Measurements from ENCODE around the gene PRDM15. TPM values are rescaled to one million over a fixed set of nuclear protein-coding genes. Genes with fewer than 3 reads are reported as not detected.
A peak's percentile ranks its signal among the peaks of the same experiment; 100 is the strongest.

PRDM15 gene
- total RNA-seq, 1 donor from 2014 or later: 8.0 TPM

- DNase-seq (ENCODE audit: low spot score): no peak
Observed at GRCh38 chr21:41784456-41785102, 94.6 kb downstream of the PRDM15 start.

GRCh38 chr21:41783476-41784180 is 95.5 kb downstream of the PRDM15 start:
- no peak for DNase-seq (ENCODE audit: low spot score)

GRCh38 chr21:41781050-41781410 is 98.1 kb downstream of the PRDM15 start:
- DNase-seq (ENCODE audit: low spot score): no peak

DNA sequence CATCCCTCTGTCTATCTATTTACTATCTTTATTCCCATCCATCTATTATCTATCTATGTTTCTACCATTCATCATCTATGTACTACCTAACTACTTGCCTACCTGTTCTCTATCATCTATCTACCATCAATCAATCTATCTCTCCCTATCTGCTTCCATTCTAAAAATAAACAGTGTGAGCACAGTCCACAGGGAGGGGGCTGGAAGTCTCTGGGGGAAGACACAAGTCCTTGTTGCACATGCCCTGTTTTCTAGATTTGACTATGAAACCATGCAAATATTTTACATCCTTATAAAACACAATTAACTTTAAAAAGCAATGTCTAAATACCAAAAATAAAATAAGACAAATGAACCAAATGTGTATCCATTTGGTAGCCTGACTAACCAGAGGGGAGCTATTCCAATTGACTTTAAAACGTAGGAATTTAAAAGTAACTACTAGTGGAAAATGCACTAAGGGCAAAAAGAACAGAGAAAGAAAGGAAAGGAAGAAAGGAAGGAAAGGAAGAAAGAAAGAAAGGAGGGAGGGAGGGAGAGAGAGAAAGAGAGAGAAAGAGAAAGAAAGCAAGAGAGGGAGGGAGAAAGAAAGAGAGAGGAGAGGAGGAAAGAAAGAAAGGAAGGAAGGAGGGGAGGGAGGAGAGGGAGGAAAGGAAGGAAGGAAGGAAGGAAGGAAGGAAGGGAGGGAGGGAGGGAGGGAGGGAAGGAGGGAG is 98.7 kb downstream of the PRDM15 start:
- no peak for DNase-seq (ENCODE audit: low spot score)

GRCh38 chr21:41779659-41780058 is 99.5 kb downstream of the PRDM15 start:
- DNase-seq (ENCODE audit: low spot score): no peak

GRCh38 chr21:41778930-41779600 is 100.1 kb downstream of the PRDM15 start:
- peak; percentile 39 for DNase-seq (ENCODE audit: low spot score)

GRCh38 chr21:41777951-41778815 is 101.0 kb downstream of the PRDM15 start:
- peak; percentile 91 for DNase-seq (ENCODE audit: low spot score)

GRCh38 chr21:41776778-41777177 is 102.4 kb downstream of the PRDM15 start:
- DNase-seq (ENCODE audit: low spot score): peak; percentile 5

DNA sequence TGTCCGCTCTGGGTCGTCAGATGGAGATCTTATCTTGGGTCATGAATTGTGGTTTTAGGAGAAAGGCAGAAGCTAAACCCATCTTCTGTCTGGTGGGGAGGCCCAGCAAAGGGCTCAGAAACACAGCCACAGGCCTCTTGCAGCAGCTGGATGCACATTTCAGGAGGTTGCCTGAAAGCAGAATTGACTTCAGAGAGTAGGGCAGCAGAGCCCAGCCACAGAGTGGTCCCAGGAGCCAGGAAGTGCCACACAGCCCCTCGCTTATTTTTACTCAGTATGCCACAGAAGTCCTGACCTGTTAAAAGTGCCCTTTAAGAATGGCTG is 104.0 kb downstream of the PRDM15 start:
- no peak for DNase-seq (ENCODE audit: low spot score)

- DNase-seq (ENCODE audit: low spot score): peak; percentile 60
Observed at GRCh38 chr21:41774467-41775148, 104.5 kb downstream of the PRDM15 start.

DNA sequence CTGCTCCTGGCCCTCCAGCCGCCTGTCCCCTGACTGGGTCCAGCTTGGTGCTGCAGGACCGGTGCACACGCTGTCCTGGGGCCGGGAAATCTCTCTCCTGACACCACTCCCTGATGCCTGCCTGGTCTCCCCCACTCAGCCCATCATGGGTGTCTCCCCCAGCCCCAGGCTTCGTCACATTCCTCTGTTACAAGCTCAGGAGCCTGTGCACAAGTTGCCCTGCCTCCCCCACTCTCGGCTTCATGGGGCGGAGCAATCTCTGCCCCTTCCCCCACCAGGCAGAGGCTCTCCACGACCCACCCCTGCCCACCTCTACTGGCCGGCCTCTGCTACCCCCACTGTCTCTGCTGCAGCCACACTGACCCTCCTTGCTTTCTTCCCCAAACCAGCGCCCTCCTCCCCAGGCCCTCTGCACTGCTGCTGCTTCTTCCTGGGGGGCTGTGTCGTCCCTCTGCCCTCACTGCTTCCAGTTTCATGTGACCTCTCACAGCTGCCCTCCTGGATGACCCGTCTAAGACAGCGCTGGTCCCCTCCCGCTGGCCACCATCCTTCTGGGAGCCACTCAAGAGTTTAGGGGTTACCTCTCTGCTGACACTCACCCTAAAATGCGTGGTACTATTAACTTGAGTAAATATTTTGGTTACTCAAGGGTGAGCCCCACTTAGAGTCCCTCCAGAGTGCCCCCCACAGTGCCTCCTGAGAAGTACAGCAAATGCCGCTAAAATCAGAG is 106.6 kb downstream of the PRDM15 start:
- DNase-seq (ENCODE audit: low spot score): no peak

DNA sequence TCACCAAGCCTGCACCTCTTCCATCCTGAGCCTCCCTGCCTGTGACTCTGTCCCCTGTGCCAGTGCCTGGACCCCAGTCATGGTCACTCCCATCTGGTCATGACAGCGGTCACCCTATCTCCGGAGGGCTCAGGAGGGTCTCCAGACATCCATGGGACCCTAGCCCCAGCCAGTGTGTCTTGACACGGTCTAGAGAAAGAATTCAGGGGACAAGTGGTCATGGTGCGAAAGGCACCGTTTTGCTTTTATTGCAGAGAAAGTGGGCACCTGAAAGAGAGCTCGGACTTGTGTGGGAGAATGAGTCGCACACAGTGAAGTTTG is 107.6 kb downstream of the PRDM15 start:
- no peak for DNase-seq (ENCODE audit: low spot score)

GRCh38 chr21:41770901-41771624 is 108.1 kb downstream of the PRDM15 start:
- DNase-seq (ENCODE audit: low spot score): no peak

DNA sequence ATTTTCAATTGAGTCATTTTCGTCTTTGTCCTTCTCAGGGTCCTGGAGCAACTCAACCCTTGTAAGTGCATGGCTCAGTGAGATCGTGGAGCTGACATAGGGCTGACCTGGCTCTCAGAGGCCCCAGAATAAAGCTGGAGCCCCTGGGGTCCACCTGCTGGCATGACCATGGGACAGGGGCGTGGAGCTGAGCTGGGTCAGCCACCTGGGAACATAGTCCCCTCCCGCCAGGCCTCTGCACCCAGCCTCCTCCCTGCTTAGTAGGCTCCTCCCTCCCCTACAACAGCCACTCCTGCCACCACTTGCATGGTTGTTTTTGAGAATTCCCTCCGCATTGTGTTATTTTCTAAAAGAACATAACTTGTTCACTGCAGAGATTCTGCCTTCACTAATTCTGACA is 109.2 kb downstream of the PRDM15 start:
- DNase-seq (ENCODE audit: low spot score): no peak

DNA sequence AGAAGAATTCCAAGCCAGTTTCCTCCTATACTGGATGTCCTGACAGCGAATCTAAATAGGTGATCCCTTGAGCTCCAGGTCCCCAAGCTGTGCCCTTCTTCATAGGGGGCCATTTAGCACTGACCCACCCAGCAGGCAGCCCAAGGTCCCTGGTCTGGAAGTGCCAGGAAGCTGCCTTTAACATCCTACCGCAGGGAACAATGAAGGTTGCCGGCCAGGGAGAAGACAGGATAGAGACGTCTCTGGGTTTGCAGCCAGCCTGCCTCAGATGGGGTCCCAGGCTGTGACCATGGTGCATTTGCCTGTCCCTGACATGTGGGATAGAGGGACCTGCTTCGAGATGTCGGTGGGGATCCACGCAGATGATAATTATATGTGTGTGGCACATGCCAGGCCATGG is 109.6 kb downstream of the PRDM15 start:
- DNase-seq (ENCODE audit: low spot score): no peak

GRCh38 chr21:41769111-41769510 is 110.0 kb downstream of the PRDM15 start:
- DNase-seq (ENCODE audit: low spot score): no peak

GRCh38 chr21:41768437-41769042 is 110.6 kb downstream of the PRDM15 start:
- DNase-seq (ENCODE audit: low spot score): no peak

GRCh38 chr21:41767606-41768436 is 111.3 kb downstream of the PRDM15 start:
- DNase-seq (ENCODE audit: low spot score): no peak
